CD4-positive, alpha-beta T cell treated with Interleukin-10 for 1 hour (primary cell): ENCODE results near the gene PPP2R5D.
"Not testable (repeated sequence)": the region's sequence is repeated elsewhere in the genome, so short reads cannot be mapped to it uniquely, and the experiment has no call there.

Source experiments
- DNase-seq: peaks from one replicate; pipeline ENCODE4 v3.0.0-alpha.2; 2020

The PPP2R5D gene

GRCh38 chr6:43033496-43034189, 49.3 kb downstream of the PPP2R5D start:
- no peak for DNase-seq

- no peak for DNase-seq
Measured at GRCh38 chr6:43034190-43034525, 49.8 kb downstream of the PPP2R5D start.

GRCh38 chr6:43035495-43036194, 51.3 kb downstream of the PPP2R5D start:
- DNase-seq = no peak

GRCh38 chr6:43036712-43037111, 52.3 kb downstream of the PPP2R5D start:
- no peak for DNase-seq

GRCh38 chr6:43037197-43037596, 52.8 kb downstream of the PPP2R5D start:
- no peak for DNase-seq

GRCh38 chr6:43037706-43038105, 53.3 kb downstream of the PPP2R5D start:
- DNase-seq = no peak

GRCh38 chr6:43038727-43039126, 54.4 kb downstream of the PPP2R5D start:
- no peak for DNase-seq

GRCh38 chr6:43040542-43041257, 56.3 kb downstream of the PPP2R5D start:
- DNase-seq = no peak

- DNase-seq = not testable (repeated sequence)
Measured at GRCh38 chr6:43041475-43041874, 57.1 kb downstream of the PPP2R5D start.

- no peak for DNase-seq
Measured at GRCh38 chr6:43043310-43043709, 58.9 kb downstream of the PPP2R5D start.

GRCh38 chr6:43045371-43045930, 61.1 kb downstream of the PPP2R5D start:
- DNase-seq = no peak

GRCh38 chr6:43047998-43048397, 63.6 kb downstream of the PPP2R5D start:
- DNase-seq = no peak

GRCh38 chr6:43050981-43051380, 66.6 kb downstream of the PPP2R5D start:
- no peak for DNase-seq

- DNase-seq = no peak
Measured at GRCh38 chr6:43052225-43052841, 68.0 kb downstream of the PPP2R5D start.

- DNase-seq = no peak
Measured at GRCh38 chr6:43052842-43053544, 68.6 kb downstream of the PPP2R5D start.

GRCh38 chr6:43053545-43054205, 69.3 kb downstream of the PPP2R5D start, which contains the start of gene CUL7:
Gene CUL7, minus strand, starts transcription at chr6:43053851. Its CDS starts 1,063 bp downstream, at chr6:43052788.
- DNase-seq = peak; percentile 92

GRCh38 chr6:43054206-43054943, 70.0 kb downstream of the PPP2R5D start:
- DNase-seq = no peak

- no peak for DNase-seq
Measured at GRCh38 chr6:43055966-43056365, 71.6 kb downstream of the PPP2R5D start.

- DNase-seq = no peak
Measured at GRCh38 chr6:43058531-43058930, 74.2 kb downstream of the PPP2R5D start.

GRCh38 chr6:43059168-43060033, 75.0 kb downstream of the PPP2R5D start, which contains the start of the genes KLC4 and MRPL2:
Gene KLC4, plus strand, starts transcription at chr6:43059631. Its CDS starts 1,705 bp downstream, at chr6:43061336.
Gene MRPL2, minus strand, starts transcription at chr6:43059434. Its CDS starts 53 bp downstream, at chr6:43059381.
- DNase-seq = peak; percentile 98
